Erythroblast (primary cell): Measurements from ENCODE around the gene FICD.

Source experiments
- GATA1 ChIP-seq: IDR thresholded peaks from 2 replicates; pipeline ENCODE4 v1.6.1; 2011; ENCODE audit warnings: low read depth, mild to moderate bottlenecking, control low read depth, low read length, moderate library complexity
- POLR2A ChIP-seq: IDR thresholded peaks from 2 replicates; pipeline ENCODE4 v1.6.1; 2011; ENCODE audit warnings: mild to moderate bottlenecking, low read length

DNA sequence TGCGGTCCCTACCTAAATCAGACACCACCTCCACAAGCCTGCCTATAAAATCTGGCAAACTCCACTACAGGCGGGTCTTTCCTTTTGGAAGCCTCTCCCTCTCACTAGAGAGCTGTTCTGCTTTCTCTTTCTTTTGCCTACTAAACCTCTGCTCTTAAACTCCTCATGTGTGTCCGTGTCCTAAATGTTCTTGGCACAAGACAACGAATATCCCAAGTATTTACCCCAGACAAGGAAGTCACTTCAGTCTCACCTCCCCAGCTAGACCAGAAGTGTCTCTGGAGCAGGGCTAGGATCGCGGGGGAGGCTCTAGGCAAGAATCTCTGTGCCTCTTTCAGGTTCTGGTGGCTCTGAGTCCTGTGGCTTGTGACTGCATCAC lies 37.2 kb upstream of the FICD start:
- TF ChIP-seq POLR2A (no peak), GATA1 (no peak)
